ENCODE measurements around the gene POFUT2.

Gene POFUT2

DNA sequence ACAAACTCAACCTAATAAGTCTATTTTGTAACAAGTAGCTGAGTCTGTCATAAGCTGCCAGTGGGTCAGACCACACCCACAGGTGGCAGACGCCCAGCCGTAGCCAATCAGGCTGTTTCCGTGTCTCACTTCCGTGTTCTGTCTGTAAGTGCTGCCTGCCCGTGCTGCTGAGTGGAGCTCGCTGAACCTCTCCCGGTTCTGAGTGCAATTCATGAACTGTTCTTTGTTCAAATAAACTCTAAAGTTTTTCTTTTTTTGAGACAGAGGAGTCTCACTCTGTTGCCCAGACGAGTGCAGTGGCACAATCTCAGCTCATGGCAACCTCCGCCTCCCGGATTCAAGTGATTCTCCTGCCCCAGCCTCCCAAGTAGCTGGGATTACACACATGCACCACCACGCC, 25.1 kb downstream of the POFUT2 start:
- no peak for DNase-seq (ENCODE audit: low read depth)

DNA sequence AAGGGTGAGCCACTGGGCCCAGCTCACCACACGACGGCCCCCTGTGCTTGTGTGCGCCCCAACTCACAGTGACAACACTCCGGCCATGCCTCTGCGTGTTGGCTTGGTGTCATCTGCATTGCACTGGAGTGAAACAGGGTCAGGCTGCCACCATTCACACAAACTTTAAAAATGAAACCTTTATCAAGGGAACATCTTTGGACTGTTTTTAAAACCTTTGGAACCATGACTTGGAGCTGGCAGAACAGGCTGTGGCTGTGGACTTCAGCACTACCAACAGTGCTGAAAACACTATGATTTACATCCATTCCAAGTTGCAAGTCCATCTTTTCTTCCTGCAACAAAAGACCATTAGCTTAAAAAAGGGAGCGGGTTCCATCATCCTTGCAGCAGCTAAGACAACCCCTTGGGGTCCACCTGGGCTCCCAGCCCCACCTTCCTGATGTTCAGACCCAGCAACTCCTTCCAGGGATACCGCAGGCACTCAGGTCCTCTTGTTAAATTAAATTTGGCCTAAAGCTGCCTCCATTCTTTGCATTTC, 25.6 kb downstream of the POFUT2 start:
- no peak for DNase-seq (ENCODE audit: low read depth)

DNA sequence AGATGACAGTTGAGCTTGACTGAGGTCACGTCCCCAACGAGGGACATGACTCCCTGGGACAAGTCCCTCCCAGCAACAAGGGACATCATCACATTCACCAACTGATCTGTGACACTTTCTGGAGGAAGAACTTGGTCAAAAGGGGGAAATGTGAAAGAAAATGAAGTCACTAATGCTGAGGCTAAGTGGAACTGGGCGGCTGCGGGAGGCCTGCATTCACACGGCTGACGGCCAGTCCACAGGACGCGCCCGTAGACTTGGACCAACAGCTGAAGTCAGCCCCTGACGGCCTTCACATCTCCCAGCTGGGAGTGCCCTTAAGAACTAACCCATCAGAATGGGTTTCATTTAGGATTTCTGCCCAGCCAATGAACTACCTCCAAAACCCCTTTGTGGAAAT, 26.6 kb downstream of the POFUT2 start:
- no peak for DNase-seq (ENCODE audit: low read depth)

GRCh38 chr21:45260191-45260825, 27.4 kb downstream of the POFUT2 start:
- DNase-seq (ENCODE audit: low read depth), result no peak

- no peak for DNase-seq (ENCODE audit: low read depth)
Observed at GRCh38 chr21:45259206-45259840, 28.4 kb downstream of the POFUT2 start.

DNA sequence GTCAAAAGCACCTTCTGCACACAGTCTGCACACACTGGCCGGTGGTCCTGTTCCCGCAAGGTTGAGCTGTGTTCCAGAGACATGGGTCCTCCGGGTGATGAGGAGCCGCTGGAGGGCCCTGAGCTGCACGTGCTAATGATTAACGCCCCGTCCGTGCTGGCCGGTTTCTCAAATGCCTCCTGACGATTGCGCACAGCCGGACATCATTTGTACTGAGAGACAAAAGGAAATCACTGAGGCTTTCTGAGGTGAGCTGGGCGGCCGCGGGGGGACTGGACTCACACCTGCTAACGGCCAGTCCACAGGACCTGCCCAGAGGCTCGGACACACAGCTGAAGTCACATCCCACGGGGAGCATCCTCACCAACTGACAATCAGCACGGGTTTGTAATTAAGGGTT, 29.2 kb downstream of the POFUT2 start:
- DNase-seq (ENCODE audit: low read depth), result peak; percentile 38

DNA sequence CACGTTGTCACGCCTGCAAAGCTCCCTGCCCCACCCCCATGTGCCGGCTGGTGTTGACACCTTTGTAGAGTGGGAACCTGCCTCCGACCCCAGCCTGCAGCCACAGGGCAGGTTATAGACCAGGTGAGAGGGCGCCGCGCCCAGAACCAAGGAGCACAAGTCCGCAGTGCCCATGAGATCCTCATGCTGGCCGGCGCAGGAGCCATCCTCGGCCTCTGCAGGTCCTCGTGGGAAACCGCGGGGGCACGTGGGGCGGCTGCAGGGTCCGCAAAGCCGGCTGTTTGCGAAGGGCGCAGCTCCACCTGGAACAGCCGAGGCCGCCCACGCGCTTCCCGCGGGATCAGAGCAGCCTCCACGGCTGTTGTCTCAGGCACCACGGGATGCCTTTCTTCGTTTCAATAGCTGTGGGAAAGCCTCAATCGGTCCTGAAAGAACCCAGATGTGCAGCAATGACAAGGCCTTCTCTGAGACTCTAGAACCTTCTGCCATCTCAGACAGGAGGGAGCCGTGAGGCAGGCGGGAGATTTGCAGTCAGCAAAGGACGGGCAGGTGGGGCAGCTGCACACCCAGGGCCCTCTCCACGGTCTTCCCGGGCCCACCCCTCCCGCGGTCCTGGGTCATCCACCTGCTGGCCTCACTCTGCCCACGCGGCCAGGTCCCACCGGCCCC, 29.9 kb downstream of the POFUT2 start:
- DNase-seq (ENCODE audit: low read depth), result no peak

DNA sequence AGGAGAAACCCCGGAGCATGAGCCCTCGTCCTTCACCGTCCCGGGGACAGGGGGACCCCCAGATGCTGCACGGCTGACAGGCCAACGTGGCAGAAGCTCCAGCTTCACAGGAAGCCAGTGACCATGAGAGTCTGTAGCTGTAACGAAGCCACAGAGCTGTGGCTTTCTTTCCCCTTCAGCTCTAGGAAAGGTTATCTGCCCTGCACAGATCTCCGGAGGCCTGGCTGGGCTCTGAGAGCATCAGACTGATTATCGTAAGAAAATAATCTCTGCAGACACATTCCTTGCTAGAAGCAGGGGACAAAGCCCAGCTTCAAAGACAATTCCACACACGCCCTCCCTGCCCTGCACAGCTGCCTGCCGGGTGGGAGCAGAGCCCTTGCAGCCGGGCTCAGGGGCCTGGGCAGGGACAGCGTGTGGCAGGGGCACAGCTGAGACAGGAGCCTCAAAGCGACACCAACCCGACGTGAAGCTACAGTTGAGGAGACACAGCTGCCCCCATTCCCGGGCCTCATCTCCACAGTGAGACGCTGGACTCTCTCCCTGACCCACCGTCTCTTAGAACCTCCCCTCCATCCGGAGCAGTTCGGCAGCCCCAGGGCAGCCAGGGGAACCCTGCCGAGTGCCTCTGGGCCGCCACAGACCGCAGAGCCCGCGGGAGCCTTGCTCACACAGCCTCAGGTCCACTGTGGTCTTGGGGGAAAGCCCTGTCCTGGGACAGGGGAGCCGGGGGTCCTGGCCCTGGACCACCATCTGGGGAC, 30.6 kb downstream of the POFUT2 start:
- DNase-seq (ENCODE audit: low read depth), result peak; percentile 17

DNA sequence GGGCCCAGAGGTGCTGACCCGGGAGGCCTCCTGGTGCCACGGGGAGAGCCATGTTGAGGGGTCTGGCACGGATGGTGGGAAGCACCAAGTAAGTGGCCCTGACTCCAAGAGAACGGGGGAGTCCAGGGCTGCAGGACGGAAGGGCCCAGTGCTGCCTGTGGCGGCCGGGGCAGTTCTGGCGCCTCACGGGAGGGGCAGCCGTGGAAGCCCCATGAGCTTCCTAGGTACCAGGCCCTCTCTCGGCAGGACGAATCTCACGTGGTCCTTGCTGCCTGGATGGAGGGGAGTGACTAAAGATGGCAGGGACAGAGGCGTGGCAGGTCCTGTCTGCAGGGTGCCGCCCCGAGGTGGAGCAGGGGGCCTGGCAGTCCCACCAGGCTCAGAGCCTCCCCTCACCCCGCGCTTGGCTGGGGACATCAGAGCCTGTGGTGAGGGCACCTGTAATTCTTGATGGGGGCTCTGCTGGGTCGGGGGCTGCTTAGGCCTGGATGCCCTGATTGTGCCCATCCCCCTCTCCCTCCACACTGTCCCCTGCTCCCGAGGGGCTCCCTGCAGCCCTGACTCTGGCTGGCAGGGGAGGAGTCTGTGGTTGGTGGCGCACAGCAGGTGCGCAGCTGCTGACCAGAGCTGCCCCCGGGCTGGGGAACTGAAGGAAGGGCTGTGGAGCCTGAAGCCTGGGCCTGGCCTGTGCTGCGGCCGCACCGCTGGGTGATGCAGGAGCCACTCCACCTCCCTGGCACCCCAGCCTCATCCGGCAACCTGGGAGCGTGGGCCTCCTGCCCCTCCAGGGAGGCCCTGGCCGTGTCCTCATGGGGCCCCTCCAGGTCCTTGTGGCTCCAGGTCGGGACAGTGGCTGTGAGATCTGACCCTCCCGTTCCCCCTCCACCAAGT, 31.4 kb downstream of the POFUT2 start:
- DNase-seq (ENCODE audit: low read depth), result no peak

- no peak for DNase-seq (ENCODE audit: low read depth)
Observed at GRCh38 chr21:45255381-45256020, 32.2 kb downstream of the POFUT2 start.

DNA sequence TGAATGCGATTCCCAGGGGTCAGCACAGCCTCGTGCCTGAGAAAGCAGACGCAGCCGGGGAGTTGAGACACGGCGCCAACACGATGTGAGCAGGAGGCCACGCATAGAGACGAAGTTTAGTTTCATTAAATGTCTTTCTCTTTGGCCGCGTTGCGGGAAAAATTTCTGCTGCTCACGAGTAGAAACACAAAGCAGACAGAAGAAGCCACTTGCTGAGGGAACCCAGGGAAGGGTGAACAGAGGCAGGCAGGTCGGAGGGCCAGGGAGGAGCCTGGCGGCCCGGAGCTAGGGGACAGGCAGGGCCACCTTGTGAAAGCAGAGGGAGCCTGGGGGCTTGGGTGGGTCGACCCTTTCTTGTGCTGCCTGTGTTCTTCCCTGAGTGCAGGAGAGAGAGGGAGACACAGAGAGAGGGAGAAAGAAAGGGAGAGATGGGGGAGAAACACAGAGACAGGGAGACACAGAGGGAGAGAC, 33.2 kb downstream of the POFUT2 start:
- no peak for DNase-seq (ENCODE audit: low read depth)

GRCh38 chr21:45253633-45254459, 33.8 kb downstream of the POFUT2 start:
- DNase-seq (ENCODE audit: low read depth), result no peak

GRCh38 chr21:45253180-45253579, 34.5 kb downstream of the POFUT2 start:
- DNase-seq (ENCODE audit: low read depth), result peak; percentile 72

GRCh38 chr21:45252448-45252925, 35.2 kb downstream of the POFUT2 start:
- no peak for DNase-seq (ENCODE audit: low read depth)

GRCh38 chr21:45251635-45252447, 35.9 kb downstream of the POFUT2 start:
- DNase-seq (ENCODE audit: low read depth), result no peak

DNA sequence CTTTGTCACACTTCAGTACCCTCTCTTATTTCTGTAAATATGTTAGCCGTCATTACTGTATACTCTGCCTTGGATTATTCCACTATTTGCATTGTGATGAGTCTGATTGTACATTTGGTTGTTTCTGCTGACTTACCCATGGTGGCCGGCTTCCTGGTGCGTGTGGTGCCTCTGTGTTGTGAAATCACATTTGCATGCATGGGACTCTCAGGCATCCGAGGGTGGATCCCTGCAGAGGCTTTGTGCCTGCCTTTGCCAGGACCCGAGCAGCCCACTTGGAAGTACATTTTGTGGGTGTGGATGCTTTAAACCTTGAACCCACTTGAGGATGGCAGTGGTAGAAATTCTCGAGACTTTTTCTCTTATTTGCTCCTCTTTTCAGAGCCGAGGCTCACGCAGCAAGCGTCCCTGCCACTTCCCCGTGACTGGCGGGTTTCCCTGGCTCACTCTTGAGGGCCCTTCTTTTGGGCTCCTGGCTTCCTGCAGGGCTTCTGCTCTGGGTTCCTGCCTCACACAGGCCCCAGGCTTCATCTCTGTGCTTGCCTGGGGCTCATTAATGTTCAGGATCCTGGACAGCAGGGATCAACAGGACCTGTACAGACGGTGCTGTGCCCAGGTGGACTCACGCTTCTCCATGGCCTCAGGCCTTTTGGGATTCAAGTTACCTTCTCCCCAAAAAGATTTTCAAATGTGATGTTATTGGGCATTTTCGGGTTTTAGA, 36.6 kb downstream of the POFUT2 start:
- no peak for DNase-seq (ENCODE audit: low read depth)

DNA sequence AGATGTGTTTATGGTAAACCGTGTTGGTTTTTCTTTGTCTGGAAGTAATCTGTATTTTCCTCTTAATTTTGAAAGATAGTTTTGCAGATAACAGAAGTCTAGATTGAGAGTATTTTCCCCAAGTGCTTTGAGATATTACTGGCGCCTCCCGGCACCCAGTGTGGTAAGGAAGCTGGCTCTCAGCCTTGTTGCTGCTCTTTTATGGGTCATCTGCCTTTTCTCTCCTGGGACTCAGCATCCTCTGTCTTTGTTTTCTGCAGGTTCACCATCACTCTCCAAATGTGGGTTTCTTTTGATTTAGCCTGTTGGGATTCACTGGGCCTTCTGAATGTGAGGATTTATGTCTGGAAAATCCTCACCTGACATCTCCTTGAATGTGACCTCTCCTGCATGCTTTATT, 37.4 kb downstream of the POFUT2 start:
- no peak for DNase-seq (ENCODE audit: low read depth)

DNA sequence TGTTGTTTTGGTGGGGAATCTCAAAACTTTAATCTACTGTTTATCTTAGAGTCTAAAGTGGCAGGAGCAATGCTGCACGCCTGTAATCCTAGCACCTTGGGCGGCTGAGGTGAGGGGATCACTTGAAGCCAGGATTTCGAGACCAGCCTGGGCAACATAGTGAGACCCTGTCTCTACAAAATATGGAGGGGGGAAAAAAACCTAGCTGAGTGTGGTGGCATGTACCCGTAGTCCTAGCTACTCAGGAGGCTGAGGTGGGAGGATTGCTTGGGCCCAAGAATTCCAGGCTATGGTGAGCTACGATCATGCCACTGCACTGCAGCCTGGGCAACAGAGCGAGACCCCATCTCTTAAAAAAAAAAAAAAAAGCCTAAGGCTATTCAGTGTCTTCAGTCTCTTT, 38.1 kb downstream of the POFUT2 start:
- no peak for DNase-seq (ENCODE audit: low read depth)
